HEK293 (cell line): ENCODE data around the gene EVI5L.

ENCODE experiments used
- CTCF ChIP-seq: fragments of 450-650 bp; formaldehyde crosslinking; IDR thresholded peaks from 2 replicates; pipeline ENCODE4 v1.5.1; 2016; ENCODE audit warnings: missing biosample characterization, missing genetic modification characterization
- YY1 ChIP-seq: fragments of 450-650 bp; formaldehyde crosslinking; IDR thresholded peaks from 2 replicates; pipeline ENCODE4 v1.5.1; 2018; ENCODE audit warnings: missing biosample characterization, missing genetic modification characterization
- ZNF423 ChIP-seq: fragments of 450-650 bp; formaldehyde crosslinking; IDR thresholded peaks from 2 replicates; pipeline ENCODE4 v1.5.1; 2016; ENCODE audit warnings: missing biosample characterization, missing genetic modification characterization
- ZSCAN23 ChIP-seq: fragments of 450-650 bp; formaldehyde crosslinking; IDR thresholded peaks from 2 replicates; pipeline ENCODE4 v1.5.1; 2016; ENCODE audit warnings: missing biosample characterization, missing genetic modification characterization

GRCh38 chr19:7787602-7788177, 42.3 kb upstream of the EVI5L start:
- TF ChIP-seq ZNF423 (tag by site-specific recombination) (no peak), ZSCAN23 (tag by site-specific recombination) (no peak), CTCF (tag by site-specific recombination) (no peak), YY1 (tag by site-specific recombination) (no peak)
